ENCODE data around the gene DCLK1.
A peak's percentile ranks its signal among the peaks of the same experiment; 100 is the strongest.

Gene DCLK1

DNA sequence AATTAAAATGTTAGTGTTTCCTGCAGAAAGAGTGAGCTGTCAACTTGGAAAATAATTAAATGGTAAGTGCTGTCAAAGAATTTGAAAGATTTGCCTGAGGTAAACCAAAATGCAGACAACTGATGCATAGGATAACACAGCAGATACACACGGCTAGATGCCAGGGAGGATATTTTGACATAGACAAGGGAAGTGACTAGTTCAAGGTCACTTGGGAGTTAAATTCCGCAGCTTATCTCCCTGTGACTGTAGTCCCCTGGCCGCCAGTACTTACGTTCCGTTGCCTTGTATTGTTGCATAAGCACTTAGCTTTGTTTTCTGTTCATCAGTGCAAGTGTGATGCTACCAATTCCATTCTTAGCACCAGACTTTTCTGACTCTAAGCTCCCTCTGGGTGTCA lies 407.4 kb downstream of the DCLK1 start:
- Histone ChIP-seq H3K36me3 (ENCODE audit: control insufficient read depth, insufficient read depth, low read length) (no peaks in the 10 kb centered on the region), H3K4me3 (replicated peaks; ENCODE audit: low read depth, low read length) (no peak overlapping the region), H3K27me3 (replicated peaks; ENCODE audit: control insufficient read depth, insufficient read depth, low read length) (no peaks in the 10 kb centered on the region)
- no peak for DNase-seq (ENCODE audit: extremely low read depth, insufficient read length)
- TF ChIP-seq, protein P1, sequence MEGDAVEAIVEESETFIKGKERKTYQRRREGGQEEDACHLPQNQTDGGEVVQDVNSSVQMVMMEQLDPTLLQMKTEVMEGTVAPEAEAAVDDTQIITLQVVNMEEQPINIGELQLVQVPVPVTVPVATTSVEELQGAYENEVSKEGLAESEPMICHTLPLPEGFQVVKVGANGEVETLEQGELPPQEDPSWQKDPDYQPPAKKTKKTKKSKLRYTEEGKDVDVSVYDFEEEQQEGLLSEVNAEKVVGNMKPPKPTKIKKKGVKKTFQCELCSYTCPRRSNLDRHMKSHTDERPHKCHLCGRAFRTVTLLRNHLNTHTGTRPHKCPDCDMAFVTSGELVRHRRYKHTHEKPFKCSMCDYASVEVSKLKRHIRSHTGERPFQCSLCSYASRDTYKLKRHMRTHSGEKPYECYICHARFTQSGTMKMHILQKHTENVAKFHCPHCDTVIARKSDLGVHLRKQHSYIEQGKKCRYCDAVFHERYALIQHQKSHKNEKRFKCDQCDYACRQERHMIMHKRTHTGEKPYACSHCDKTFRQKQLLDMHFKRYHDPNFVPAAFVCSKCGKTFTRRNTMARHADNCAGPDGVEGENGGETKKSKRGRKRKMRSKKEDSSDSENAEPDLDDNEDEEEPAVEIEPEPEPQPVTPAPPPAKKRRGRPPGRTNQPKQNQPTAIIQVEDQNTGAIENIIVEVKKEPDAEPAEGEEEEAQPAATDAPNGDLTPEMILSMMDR (IDR thresholded peaks at IDR 0.05; ENCODE audit: insufficient read depth, low read length, poor library complexity, severe bottlenecking): no peak

GRCh38 chr13:35723053-35723461 lies 408.1 kb downstream of the DCLK1 start:
- Histone ChIP-seq H3K27me3 (replicated peaks; ENCODE audit: control insufficient read depth, insufficient read depth, low read length) (no peaks in the 10 kb centered on the region), H3K4me3 (replicated peaks; ENCODE audit: low read depth, low read length) (no peak overlapping the region), H3K36me3 (ENCODE audit: control insufficient read depth, insufficient read depth, low read length) (no peaks in the 10 kb centered on the region)
- DNase-seq (ENCODE audit: extremely low read depth, insufficient read length): no peak
- TF ChIP-seq, protein P1 (IDR thresholded peaks at IDR 0.05; ENCODE audit: insufficient read depth, low read length, poor library complexity, severe bottlenecking): no peak

GRCh38 chr13:35722458-35723052 lies 408.6 kb downstream of the DCLK1 start:
- TF ChIP-seq, protein P1 (IDR thresholded peaks at IDR 0.05; ENCODE audit: insufficient read depth, low read length, poor library complexity, severe bottlenecking): no peak
- H3K36me3 ChIP-seq (ENCODE audit: control insufficient read depth, insufficient read depth, low read length): no peaks in the 10 kb centered on the region
- no peak overlapping the region for H3K4me3 ChIP-seq (replicated peaks; ENCODE audit: low read depth, low read length)
- no peak for DNase-seq (ENCODE audit: extremely low read depth, insufficient read length)
- H3K27me3 ChIP-seq (replicated peaks; ENCODE audit: control insufficient read depth, insufficient read depth, low read length): no peaks in the 10 kb centered on the region

- no peak for DNase-seq (ENCODE audit: extremely low read depth, insufficient read length)
- Histone ChIP-seq H3K36me3 (ENCODE audit: control insufficient read depth, insufficient read depth, low read length) (no peaks in the 10 kb centered on the region), H3K4me3 (replicated peaks; ENCODE audit: low read depth, low read length) (peak overlapping the region; percentile 26; the same call in 1 of the 2 replicates), H3K27me3 (replicated peaks; ENCODE audit: control insufficient read depth, insufficient read depth, low read length) (no peaks in the 10 kb centered on the region)
- TF ChIP-seq, protein P1 (IDR thresholded peaks at IDR 0.05; ENCODE audit: insufficient read depth, low read length, poor library complexity, severe bottlenecking): peak; percentile 98
Measured at GRCh38 chr13:35720690-35721554, 410.3 kb downstream of the DCLK1 start.

- TF ChIP-seq, protein P1 (IDR thresholded peaks at IDR 0.05; ENCODE audit: insufficient read depth, low read length, poor library complexity, severe bottlenecking): no peak
- Histone ChIP-seq H3K36me3 (ENCODE audit: control insufficient read depth, insufficient read depth, low read length) (no peaks in the 10 kb centered on the region), H3K4me3 (replicated peaks; ENCODE audit: low read depth, low read length) (no peak overlapping the region), H3K27me3 (replicated peaks; ENCODE audit: control insufficient read depth, insufficient read depth, low read length) (no peaks in the 10 kb centered on the region)
- DNase-seq (ENCODE audit: extremely low read depth, insufficient read length): no peak
Measured at GRCh38 chr13:35720290-35720689, 410.9 kb downstream of the DCLK1 start.

All from GM06990 (cell line).